NCI-H1930 (cell line): Measurements from ENCODE around the gene PRKD3.
A peak's percentile ranks its signal among the peaks of the same experiment; 100 is the strongest.

ENCODE experiments used
- DNase-seq, 2 experiments: peaks; one replicate each; lab custom pipeline; 2025; lab: John Stamatoyannopoulos, UW

The PRKD3 gene

DNA sequence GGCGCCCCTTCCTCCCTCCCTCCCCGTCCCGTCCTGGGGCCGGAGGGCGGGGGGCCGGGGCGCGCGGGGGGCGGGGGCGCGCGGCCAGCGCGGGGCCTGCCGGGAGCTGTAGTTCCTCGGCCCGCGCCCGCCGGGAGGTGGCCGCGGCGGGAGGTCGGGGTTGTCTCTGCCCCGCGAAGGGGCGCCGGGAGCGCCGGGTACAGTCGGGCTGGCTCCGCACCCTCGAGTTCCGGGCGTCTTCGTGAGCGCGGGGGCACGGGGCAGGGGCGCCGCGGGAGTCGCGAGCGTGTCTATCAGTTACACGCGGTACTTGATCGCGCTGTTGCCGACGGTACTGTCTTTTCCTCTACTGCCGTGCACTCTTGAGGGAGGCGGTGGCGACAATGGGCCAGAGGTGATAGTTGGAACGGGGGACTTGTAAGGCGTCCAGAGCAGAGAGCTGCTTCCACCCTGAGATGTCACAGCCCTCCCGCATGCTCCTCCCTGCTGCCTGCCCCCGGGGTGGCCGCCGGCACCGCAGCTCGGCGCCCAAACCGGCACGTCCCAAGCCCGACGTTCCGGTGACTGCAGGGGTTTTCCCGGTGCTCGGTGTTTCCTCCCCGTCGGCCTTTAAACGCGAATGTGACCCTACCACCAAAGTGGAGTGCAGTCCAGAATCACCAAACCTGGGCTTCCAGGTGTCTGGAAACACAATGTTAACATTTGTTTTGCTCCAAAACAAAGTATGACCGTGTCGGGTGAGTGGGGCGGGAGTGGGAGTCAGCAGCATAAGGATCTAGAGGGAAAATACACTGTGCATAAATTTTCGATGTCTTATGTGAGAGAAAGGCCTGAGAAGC lies at the start of gene PRKD3:
TSS of gene PRKD3 (minus strand) at position 48 of the 839 bp plus-strand sequence. CDS start 8,309 bp downstream, outside the sequence.
- peak; percentile 16 to 59 for DNase-seq

DNA sequence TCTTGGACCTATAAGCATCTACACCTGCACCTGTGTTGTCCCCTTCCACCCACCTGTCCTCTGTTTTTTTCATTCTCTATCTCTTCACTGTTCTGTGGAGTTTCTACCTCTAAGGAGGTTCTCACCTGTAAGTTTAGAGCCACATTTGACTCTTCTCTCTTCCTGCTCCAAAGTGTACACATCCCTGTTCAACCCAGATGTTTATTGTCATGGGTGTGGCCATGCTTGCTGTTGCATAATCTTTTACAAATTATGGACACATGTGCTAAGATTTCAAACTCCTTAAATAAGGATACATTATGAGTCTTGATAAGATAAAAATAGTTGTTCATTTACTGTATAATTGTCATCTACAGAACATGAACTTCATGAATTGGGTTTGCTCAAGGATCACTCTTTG lies 47.4 kb upstream of the PRKD3 start:
- no peak for DNase-seq

DNA sequence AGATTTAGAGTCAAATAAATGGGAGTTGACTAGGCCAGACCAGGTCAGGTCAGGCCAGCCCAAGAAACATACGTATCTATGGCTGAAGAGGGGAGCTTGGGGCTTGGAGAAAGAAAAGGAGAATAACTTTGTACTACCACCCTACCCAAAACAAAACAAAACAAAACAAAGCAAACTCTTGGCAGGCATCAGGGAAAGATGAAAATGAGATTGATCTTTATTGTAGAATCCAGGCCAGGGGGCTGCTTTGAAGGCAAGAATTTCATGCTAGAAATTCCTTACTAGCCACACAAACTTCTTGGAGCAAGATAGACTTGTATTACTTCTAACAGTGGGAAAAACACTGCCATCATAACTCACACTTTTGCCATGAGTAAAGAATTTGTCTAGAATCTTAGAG lies 46.0 kb upstream of the PRKD3 start:
- no peak for DNase-seq

- DNase-seq = no peak
These were observed 43.4 kb upstream of the PRKD3 start for GRCh38 chr2:37367984-37368383.

GRCh38 chr2:37367310-37367709 lies 42.7 kb upstream of the PRKD3 start:
- no peak for DNase-seq

DNA sequence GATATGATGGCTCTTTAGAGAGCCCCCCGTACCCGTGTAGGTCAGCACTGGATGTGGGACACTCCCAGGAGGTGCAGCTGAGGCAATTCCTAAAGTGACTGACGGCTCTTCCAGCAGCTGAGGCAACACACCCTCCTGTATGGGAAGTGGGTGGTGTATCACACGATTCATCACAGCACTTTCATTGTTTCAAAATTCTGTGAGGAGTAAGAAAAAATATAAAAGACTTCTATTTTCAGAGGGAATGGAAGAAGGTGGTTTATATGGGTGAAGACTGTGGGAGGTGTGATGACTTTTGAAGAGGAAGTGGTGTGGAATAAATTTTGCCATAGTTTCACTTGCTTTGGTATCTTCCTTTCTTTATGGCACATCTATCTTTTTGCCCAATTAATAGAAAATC lies 42.1 kb upstream of the PRKD3 start:
- DNase-seq = no peak

DNA sequence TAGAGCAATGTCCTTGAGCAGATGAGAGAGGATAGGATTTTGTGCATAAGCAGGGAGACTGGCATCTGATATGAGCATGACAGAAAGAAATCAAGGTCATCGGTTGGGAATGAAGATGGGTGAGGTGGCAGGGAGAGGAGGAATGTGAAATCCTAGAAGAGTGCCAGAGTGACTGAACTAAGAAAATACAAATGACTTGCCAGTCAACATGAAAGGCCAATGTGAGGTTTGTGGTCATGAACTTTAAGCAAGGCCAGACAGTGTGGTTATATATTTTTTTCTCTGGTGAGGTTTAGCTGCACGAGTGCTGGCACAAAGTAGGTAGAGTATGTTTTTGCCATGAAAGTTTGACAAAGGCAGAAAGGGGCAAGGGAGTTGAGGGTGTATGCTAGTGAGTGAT lies 41.0 kb upstream of the PRKD3 start:
- no peak for DNase-seq

DNA sequence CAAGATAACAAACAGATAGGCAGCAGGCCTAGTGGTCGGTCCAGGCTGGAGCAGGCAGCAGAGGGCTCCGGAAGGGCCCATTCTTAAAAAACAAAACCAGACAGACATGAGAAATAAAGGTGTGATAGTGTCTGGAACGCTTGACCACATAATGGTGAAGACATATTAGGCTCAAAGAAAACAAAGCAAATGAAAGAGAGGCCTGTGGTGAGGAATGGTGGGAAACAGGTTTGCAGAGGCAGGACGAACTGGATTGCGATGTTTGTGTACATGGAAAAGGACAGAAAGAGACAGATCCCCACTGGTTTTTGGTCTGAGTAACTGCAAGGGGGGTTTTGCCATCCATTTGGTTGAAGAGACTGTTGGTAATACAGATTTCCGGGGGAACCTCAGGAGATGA lies 39.7 kb upstream of the PRKD3 start:
- DNase-seq = no peak

- DNase-seq = no peak
These were observed 37.5 kb upstream of the PRKD3 start for GRCh38 chr2:37361994-37362698.

GRCh38 chr2:37361216-37361815 lies 36.7 kb upstream of the PRKD3 start:
- no peak for DNase-seq

- no peak for DNase-seq
These were observed 33.8 kb upstream of the PRKD3 start for GRCh38 chr2:37358466-37358865.

GRCh38 chr2:37357530-37357929 lies 32.9 kb upstream of the PRKD3 start:
- no peak for DNase-seq

GRCh38 chr2:37357069-37357468 lies 32.4 kb upstream of the PRKD3 start:
- no peak for DNase-seq

DNA sequence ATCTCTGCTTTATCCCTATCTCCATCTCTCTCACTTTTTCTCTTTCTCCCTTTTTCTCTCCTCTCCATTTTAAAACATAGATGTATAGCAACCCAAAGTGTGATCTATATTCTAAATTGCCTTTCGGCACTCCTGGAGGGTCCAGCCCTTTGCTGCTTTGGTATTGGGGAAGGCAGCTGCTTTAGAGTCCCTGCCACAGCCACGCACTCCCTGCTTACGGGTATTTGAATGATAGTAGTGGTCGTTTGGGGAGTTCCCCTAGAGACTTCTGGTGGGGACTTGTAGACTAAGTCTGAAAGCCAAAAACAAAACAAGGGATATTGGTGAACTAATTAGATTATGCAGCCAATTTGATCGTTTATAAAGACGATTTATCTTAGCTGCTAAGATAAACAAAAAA lies 31.7 kb upstream of the PRKD3 start:
- DNase-seq = no peak

- DNase-seq = no peak
These were observed 31.1 kb upstream of the PRKD3 start for GRCh38 chr2:37355735-37356134.

DNA sequence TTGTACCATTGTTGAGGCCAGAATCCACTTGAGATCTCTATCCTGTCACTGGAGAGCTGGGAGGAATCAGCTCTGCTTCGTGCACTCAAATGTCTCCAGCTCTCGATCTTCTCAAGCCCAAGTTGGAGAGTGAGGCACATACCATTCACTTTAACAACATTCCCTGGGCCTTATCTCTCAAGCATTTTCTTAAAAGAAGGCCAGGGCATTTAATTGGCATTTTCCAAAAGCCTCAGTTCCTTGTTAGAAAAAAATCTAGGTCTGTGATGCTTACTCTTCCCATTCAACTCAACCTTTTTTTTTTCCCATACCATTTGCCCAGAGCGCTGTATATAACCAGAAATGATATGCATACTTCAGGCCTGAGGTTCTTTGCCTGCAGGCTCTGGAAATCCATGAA lies 29.9 kb upstream of the PRKD3 start:
- DNase-seq = no peak

- DNase-seq = peak in 1 of 2 experiments; percentile 13
These were observed 25.4 kb upstream of the PRKD3 start for GRCh38 chr2:37350034-37350433.

- peak; percentile 8 to 29 for DNase-seq
These were observed 24.7 kb upstream of the PRKD3 start for GRCh38 chr2:37349231-37349860.

- DNase-seq = no peak
These were observed 23.5 kb upstream of the PRKD3 start for GRCh38 chr2:37348155-37348554.

- peak; percentile 28 to 50 for DNase-seq
These were observed 20.1 kb upstream of the PRKD3 start, which contains the start of gene QPCT for GRCh38 chr2:37344453-37345361. QPCT (plus strand) TSS chr2:37344630; CDS start chr2:37344732, 102 bp downstream.
